Measurements from ENCODE around the gene IGF1R.

DNA sequence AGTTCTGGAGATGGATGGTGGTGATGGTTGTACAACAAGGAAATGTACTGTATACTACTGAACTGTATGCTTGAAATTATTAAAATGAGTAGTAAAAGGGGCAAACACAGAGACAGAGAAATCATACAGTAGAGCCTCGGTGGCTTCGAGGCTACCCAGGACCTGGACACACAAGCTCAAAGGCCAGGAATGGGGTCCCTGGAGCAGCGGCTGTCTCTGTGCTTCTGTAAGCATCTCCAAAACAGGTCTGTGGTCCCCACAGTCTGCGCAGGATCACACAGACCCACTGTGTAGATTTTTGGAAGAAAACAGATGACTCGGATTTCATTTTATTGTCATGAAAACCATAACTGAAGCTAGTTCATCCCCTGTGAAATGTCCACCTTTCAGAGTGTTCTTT is 319.6 kb downstream of the IGF1R start:
- TF ChIP-seq, protein P1, sequence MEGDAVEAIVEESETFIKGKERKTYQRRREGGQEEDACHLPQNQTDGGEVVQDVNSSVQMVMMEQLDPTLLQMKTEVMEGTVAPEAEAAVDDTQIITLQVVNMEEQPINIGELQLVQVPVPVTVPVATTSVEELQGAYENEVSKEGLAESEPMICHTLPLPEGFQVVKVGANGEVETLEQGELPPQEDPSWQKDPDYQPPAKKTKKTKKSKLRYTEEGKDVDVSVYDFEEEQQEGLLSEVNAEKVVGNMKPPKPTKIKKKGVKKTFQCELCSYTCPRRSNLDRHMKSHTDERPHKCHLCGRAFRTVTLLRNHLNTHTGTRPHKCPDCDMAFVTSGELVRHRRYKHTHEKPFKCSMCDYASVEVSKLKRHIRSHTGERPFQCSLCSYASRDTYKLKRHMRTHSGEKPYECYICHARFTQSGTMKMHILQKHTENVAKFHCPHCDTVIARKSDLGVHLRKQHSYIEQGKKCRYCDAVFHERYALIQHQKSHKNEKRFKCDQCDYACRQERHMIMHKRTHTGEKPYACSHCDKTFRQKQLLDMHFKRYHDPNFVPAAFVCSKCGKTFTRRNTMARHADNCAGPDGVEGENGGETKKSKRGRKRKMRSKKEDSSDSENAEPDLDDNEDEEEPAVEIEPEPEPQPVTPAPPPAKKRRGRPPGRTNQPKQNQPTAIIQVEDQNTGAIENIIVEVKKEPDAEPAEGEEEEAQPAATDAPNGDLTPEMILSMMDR (IDR thresholded peaks at IDR 0.05): no peak
- TF ChIP-seq EP300 (IDR thresholded peaks at IDR 0.05): no peak
